ENCODE data around the gene PRDM5.

Gene PRDM5

DNA sequence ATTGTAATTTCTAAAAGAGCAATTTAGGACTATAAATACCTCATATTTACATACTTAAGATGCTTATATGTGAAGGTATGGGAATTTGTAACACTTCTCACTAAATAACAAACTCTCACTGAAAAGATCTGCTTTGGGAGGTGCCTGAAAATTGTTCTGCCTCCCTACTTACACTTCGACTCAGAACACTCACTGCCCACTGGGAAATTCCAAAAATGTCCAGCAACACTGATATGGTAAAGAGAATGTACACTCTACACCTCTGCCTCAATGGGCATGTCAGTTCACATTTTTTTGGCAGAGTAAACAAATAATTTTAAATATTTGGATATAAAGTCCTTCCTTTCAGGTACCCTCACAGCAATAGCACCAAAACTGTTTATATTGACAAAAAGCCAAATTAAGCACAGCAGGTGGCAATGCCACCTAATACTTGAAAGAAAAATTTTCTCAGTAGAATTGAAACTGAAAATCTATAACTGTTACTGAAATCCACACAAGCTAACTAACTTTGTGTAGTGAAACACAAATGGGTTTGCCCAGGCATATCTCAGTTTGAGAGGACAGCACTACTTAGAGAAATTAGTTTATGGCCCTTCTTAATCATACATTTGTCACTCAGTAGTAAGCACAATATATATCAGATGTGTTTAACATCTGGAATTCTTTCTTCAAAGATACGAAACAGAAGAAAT is 67.1 kb downstream of the PRDM5 start:
- no peak for DNase-seq (ENCODE audit: low spot score)

- DNase-seq (ENCODE audit: low spot score), result no peak
These were observed 69.2 kb downstream of the PRDM5 start for GRCh38 chr4:120853161-120853935.

GRCh38 chr4:120850018-120850599 is 72.4 kb downstream of the PRDM5 start:
- no peak for DNase-seq (ENCODE audit: low spot score)

DNA sequence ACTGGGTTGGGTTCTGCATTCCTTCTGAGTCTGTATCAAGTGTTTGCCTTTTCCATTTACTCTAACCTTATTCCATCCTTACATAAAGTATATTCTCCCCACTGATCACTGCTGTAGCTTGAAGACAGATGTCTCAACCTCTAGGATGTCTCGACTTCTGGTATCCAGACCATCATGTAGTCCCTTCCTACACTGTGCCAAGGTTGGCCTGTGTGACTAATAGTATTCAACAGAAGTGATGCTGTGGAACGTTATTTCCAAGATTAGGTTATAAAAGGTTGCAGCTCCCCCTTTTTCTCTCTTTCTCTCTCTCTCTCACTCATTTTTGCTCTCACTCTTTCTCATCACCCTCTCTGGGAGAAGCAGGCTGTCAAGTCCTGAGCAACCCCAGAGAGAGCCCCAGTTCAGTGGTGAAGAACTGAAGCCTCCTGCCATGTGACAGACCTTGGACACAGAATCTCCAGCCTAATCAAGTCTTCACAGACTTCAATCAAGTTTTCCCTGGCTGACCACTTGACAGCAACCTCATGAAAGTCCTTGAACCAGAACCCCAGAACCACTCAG is 75.4 kb downstream of the PRDM5 start:
- DNase-seq (ENCODE audit: low spot score), result no peak

DNA sequence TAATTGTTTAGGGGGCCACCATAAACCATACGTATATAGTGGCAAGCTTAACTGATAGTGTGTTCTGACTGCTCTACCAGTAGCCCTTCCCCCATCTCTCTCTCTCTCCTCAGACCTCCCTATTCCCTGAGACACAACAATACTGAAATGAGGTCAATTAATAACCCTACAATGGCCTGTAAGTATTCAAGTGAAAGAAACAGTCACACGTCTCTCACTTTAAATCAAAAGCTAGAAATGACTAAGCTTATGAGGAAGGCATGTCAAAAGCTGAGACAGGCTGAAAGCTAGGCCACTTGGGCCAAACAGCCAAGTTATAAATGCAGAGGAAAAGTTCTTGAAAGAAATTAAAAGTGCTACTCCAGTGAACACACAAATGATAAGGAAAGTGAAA is 78.0 kb downstream of the PRDM5 start:
- no peak for DNase-seq (ENCODE audit: low spot score)

DNA sequence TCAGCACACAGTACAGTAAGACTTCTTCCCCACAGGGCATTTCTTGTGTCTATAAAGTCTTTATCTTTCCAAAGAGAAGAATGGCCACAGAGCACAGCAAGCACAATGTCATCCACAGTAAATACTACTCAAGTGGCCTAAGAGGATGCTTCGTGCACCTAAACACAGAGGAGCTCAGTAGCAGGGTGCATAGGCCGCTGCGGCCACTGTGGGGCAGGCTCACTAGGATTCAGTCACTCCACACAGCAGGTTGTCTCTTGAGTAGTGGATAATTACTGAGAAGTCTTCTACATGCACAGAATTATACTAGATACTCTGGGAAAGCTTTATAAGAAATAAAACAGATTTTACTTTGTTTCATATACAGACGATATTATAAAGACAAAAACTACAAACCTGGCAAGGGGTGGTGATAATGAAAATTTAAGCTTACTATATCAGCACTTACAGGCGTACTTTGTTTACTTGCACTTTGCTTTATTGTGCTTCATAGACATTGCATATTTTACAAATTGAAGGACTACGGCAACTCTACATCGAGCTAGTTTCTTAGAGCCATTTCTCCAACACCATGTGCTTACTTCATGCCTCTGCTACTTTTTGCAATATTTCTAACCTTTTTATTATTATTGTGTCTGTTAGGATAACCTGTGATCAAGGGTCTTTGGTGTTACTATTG is 78.5 kb downstream of the PRDM5 start:
- DNase-seq (ENCODE audit: low spot score), result no peak

- DNase-seq (ENCODE audit: low spot score), result no peak
These were observed 80.5 kb downstream of the PRDM5 start for GRCh38 chr4:120842031-120842430.

DNA sequence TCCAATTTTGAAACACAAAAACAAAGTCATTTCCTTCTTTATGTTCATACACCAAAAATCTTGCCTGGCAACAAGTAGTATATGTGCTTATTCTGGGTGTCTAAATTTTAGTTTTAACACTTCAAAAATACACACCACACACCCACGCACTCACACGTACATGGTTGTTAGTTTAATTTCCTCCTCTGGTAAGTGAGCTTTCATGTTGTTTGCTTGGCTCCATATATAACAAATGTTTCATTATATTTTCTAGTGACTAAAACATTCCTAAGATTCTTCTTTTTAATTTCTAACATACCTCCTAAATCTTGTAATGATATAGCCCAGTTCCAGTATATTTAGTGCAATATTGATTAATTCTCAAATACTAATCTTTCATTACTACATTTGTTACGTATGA is 80.9 kb downstream of the PRDM5 start:
- DNase-seq (ENCODE audit: low spot score), result no peak

GRCh38 chr4:120839974-120840751 is 82.4 kb downstream of the PRDM5 start:
- no peak for DNase-seq (ENCODE audit: low spot score)

DNA sequence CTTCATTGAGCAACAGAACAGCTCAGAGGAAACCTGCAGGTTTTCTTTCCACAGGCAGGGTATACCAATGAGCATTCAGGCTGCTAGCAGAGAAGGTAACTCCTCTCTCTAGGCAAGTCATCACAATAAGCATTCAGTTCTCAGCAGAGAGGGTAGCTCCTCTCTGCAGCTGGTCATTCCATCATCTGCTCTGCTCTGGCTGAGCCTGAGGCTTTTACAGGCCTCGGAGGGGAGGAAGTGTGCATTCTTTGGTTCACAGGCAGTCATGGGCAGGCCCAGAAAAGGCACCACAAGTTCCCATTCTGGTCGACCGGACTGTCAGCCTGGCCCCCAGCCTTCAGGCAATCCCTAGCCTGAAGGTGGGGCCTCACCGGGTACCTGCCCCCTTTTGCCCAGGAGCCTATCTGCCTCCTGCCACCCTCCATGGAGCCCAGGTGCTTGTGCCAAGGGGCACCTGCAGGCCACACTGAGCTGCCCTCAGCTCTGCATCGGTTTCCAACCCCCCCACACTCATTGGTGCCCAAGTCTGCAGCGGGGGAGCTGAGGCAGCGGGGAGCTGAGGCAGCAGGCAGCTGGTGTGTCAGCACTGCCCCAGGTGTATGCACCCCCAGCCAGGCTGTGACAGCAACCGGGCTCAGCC is 83.1 kb downstream of the PRDM5 start:
- no peak for DNase-seq (ENCODE audit: low spot score)

DNA sequence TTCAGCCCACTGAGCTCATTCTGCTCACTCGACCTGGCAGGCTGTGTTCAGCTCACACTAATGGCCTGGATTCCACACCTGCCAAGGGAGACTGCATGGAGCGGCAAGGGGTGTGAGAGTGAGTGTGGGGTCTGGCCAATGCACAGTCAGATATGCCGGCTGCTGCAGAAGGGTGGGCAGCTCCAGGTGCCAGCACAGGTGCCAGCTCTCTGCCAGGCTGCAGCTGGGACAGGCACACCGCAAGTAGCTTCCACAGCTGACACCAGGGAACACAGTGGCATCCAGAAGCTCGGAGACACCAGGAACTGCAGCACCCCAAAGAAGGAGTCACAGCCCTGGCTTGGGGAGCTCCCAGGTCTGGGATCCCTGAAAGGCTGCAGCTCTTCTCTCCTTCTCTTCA is 83.7 kb downstream of the PRDM5 start:
- DNase-seq (ENCODE audit: low spot score), result no peak

- DNase-seq (ENCODE audit: low spot score), result no peak
These were observed 84.9 kb downstream of the PRDM5 start for GRCh38 chr4:120837656-120838055.

DNA sequence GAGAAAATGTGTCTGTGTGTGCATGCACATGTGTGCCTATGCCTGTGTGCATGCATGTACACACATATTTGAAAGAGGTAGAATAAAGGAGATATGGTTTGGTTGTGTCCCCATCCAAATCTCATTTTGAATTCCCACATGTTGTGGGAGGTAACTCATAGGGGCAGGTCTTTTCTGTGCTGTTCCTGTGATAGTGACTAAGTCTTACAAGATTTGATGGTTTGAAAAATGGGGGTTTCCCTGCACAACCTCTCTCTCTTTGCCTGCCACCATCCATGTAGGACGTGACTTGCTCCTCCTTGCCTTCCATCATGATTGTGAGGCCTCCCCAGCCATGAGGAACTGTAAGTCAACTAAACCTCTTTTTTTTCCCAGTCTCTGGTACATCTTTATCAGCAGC is 87.2 kb downstream of the PRDM5 start:
- no peak for DNase-seq (ENCODE audit: low spot score)

DNA sequence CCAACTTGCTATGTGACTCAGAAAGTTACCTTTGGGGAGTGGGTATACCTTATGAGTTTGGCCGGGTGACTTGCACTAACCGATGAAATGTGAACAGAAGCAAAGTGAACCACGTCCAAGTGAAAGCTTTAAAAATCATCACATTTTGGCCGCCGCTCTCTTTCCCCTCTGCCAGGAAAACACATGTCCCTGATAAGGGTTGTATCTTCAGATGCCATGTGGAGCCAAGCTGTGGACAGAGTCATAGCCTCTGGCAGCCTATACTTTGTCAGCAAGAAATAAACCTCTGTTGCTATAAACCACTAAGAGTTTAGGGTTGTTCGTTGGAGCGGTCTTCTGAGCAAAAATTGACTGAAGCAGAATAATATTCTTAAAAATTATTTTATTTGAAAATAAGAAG is 92.3 kb downstream of the PRDM5 start:
- DNase-seq (ENCODE audit: low spot score), result no peak

DNA sequence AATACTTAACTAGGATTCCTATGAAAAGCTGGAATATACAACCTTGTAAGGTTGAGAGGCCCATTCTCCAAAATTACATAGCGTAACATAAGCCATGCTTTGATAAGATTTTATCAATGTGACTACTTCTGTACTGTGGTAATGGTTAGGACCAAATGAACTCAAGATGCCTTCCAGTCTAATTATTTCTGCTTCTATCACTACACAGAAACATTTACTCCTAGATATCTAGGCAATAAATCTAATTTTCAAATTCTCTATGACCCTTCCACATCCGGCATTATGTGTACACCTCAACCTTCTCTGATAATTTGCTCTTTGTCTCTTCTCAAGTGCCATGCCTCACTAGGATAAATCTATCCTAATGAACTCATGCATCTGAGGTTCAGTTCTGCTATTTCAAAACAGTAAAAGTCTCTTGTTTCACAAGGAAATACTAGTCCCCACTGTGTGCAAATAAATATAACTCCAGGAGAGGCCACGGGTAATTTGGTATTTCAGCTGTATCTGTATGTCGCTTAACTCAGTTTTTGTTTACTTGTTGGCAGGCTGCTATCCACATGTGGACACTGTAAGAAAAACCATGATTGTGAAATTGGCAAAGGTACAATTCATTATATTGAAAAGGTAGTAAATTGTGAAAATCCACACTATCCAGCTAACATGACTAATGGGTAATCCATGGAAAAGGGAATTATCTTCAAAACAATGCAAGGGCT is 93.3 kb downstream of the PRDM5 start:
- no peak for DNase-seq (ENCODE audit: low spot score)

GRCh38 chr4:120826853-120827252 is 95.7 kb downstream of the PRDM5 start:
- no peak for DNase-seq (ENCODE audit: low spot score)

GRCh38 chr4:120826449-120826848 is 96.1 kb downstream of the PRDM5 start:
- no peak for DNase-seq (ENCODE audit: low spot score)

DNA sequence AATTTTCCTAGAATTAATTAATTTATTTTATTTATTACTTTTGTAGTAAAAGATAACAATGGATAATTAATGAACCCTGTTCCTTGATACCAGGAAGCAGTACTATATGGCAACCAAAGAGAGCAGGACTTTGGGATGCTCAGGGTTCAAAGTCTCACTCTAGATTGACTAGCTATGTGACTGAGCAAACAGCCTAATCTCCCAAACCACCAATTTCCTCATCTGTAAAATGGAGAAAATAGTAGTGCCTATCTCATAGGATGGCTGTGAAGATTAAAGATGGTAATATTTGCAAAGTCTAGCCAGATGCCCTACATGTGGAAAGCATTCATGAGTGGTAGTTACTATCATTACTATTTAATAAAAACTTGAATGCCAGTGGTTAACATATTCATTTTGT is 97.6 kb downstream of the PRDM5 start:
- no peak for DNase-seq (ENCODE audit: low spot score)

GRCh38 chr4:120821977-120822376 is 100.5 kb downstream of the PRDM5 start:
- DNase-seq (ENCODE audit: low spot score), result no peak

- DNase-seq (ENCODE audit: low spot score), result no peak
These were observed 101.5 kb downstream of the PRDM5 start for GRCh38 chr4:120821029-120821428.

Data from CD4-positive, alpha-beta T cell treated with Interleukin-15 for 4 hours (primary cell).